SKM-1 (cell line): ENCODE data around the gene EXOSC10.
"Not testable (repeated sequence)": the region's sequence is repeated elsewhere in the genome, so short reads cannot be mapped to it uniquely, and the experiment has no call there.

Experiments used
- DNase-seq: peaks from one replicate; lab custom pipeline; 2025; ENCODE audit not compliant: unreplicated experiment; lab: John Stamatoyannopoulos, UW

Gene EXOSC10

GRCh38 chr1:11044849-11045427 lies 54.7 kb downstream of the EXOSC10 start:
- DNase-seq, result no peak

- no peak for DNase-seq
Observed at GRCh38 chr1:11044086-11044848, 55.4 kb downstream of the EXOSC10 start.

GRCh38 chr1:11042995-11043874 lies 56.4 kb downstream of the EXOSC10 start:
- DNase-seq, result no peak

- DNase-seq, result no peak
Observed at GRCh38 chr1:11042065-11042464, 57.6 kb downstream of the EXOSC10 start.

- DNase-seq, result no peak
Observed at GRCh38 chr1:11041048-11041447, 58.6 kb downstream of the EXOSC10 start.

- not testable (repeated sequence) for DNase-seq
Observed at GRCh38 chr1:11040105-11040429, 59.6 kb downstream of the EXOSC10 start.

GRCh38 chr1:11039351-11040104 lies 60.1 kb downstream of the EXOSC10 start:
- no peak for DNase-seq

GRCh38 chr1:11037740-11038182 lies 61.9 kb downstream of the EXOSC10 start:
- peak; percentile 79 for DNase-seq

- DNase-seq, result not testable (repeated sequence)
Observed at GRCh38 chr1:11037019-11037739, 62.5 kb downstream of the EXOSC10 start.

GRCh38 chr1:11031624-11032262 lies 67.9 kb downstream of the EXOSC10 start:
- no peak for DNase-seq

GRCh38 chr1:11030865-11031264 lies 68.8 kb downstream of the EXOSC10 start:
- DNase-seq, result no peak

- no peak for DNase-seq
Observed at GRCh38 chr1:11028018-11028417, 71.7 kb downstream of the EXOSC10 start.

- no peak for DNase-seq
Observed at GRCh38 chr1:11027316-11027715, 72.4 kb downstream of the EXOSC10 start.

GRCh38 chr1:11026903-11027302 lies 72.8 kb downstream of the EXOSC10 start:
- DNase-seq, result no peak

GRCh38 chr1:11026052-11026451 lies 73.6 kb downstream of the EXOSC10 start:
- no peak for DNase-seq

GRCh38 chr1:11025618-11026017 lies 74.1 kb downstream of the EXOSC10 start:
- DNase-seq, result no peak

- DNase-seq, result no peak
Observed at GRCh38 chr1:11024874-11025203, 74.8 kb downstream of the EXOSC10 start.

GRCh38 chr1:11024154-11024873 lies 75.4 kb downstream of the EXOSC10 start:
- no peak for DNase-seq

- no peak for DNase-seq
Observed at GRCh38 chr1:11023201-11023600, 76.5 kb downstream of the EXOSC10 start.
